HG02840 (cell line): Measurements from ENCODE around the gene ITPR1.

Experiments
- ATAC-seq: cut with Tn5 transposase; IDR thresholded peaks from one replicate; pipeline ENCODE4 v1.9.1; 2021; ENCODE audit warnings: mild to moderate bottlenecking, moderate library complexity, moderate number of reproducible peaks; ENCODE audit not compliant: unreplicated experiment, low FRiP score

Gene ITPR1

DNA sequence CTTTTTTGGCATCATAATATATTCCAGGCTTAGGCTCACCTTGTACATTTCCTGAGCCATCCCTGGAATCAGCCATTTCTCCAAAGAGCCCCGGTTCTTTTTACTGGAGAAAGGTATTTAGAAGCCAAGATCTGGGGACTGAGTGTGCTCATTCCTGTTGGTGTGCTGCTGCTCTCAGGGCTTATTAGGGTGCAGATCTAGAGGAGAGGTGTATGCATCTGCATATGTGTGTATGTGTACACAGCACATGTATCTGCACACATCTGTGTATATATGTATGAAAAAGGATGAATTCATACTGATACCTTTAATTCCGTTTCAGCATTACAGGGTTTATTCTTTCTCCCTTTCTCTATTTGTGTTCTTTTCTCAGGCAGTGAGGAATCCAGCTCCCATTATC lies 324.0 kb downstream of the ITPR1 start:
- ATAC-seq, result no peak

DNA sequence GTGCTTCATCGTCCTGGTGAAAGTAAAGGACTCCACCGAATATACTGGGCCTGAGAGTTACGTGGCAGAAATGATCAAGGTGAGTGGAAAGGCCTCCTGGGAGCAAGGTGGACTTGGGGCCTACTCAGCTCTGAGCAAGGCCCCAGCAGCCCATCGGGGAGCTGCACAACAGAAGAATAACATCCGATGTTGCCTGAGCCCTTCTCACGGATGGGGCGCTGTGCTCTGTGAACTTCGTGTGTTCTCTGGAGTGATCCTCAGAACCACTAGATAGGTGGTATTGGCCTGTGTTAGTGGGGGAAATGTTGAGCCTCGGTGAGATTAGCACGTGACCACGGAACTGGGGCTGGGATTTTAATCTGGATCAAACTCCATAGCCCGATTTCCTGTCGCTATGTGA lies 325.0 kb downstream of the ITPR1 start:
- ATAC-seq, result no peak

DNA sequence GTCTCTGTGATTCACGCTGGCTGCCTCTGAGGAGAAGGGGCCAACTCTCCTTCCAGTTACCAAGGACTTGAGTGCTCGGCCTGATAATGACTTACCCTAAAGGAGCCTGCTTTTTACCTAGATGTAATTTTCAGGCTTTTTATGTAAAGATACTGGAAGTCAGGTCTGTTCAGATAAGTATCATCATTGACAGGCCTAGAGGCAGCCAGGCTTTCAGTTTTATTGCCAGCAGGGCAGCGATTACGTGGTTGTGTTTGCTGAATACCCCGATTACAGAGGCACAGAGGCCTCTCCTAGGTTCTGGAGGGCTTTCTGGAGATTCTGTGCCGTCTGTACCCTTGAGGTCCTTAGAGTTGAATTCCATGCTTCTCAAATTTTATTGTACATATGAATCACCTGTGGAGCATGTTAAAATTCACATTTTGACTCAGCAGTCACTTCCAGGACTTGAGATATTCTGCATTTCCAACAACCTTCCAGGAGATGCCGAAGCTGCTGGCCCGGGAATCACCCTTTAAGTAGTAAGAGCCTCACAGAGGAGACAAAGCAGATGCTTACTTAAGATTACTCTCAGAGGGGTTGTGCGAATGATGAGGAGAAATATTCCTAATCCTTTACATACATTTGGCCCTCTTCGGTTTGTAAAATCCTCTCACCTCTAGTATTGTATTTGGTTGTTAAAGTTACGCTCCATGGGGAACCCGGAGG lies 326.0 kb downstream of the ITPR1 start:
- no peak for ATAC-seq

DNA sequence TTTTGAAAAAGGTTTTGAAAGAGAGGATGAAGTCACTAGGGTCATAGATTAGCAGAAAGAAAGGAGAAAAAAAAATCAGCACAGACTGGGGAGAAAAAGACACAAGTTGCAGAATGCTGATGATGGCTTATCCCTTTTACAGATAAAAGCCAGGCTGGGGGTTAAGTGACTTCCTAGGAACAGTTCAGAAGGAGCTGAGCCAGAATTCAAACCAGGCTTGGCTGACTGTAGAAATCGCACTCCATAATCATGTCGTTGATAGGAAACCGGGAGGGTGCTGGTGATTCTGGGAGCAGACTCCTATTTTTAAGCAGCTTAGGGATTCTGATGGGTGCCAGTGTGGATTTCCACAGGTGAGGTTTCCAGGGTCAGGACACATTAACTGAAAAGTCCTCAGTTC lies 326.6 kb downstream of the ITPR1 start:
- ATAC-seq, result no peak

DNA sequence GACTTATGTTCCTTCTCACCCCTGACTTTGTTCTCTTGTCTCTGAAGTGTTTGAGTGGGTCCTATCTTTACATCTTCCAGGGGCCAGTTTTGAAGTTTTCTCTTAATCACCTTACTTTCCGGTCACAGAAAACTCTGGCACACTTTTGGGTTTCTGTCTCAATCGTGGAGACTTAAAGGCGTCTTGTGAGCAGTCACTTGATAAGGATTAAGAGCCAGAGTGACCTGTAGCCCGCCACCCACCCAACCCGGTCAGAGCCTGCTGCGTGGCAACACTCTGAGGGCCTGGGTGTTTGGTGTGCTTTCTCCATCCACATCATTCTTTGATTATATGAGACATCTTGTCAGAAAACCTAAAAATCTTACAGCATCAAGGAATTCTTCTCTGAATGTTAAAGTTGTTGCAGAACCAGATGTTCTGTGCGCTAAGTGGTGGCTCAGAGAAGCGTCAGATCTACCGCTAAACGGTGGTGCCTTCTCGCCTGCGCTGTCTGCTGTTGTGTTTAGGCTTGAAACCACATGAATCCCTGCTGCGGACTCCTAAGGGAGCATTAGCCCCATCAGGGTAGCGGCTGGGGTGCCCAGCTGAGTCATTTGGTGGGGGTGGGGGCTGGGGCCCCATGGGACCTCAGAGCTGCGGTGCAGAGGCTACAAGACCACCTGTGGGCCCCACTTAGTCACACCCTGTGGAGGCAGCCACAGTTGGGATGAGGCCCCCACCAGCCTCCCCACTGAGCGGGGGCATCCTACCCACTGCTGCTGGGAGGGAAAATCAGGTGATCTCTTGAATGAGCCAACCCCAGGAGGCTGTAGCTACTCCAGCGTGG lies 327.4 kb downstream of the ITPR1 start:
- ATAC-seq, result no peak

DNA sequence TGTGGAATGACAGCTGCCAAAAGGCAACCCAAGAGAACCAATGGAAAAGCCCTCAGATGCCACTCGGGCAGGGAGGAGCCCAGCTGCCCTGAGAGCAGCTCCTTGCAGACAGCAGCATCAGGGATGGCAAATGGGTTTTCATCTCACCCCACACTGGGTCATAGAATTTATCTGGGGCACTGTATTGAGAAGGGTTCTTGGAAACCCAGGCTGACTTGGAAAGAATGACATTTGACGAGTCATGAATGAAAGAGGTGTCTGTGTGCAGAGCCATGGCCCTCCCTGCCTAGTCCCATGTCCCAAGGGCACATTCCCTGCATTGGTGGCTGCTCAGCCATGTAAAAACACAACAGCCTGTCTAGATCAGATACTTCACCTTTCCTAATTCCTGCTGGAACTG lies 328.2 kb downstream of the ITPR1 start:
- ATAC-seq, result no peak

DNA sequence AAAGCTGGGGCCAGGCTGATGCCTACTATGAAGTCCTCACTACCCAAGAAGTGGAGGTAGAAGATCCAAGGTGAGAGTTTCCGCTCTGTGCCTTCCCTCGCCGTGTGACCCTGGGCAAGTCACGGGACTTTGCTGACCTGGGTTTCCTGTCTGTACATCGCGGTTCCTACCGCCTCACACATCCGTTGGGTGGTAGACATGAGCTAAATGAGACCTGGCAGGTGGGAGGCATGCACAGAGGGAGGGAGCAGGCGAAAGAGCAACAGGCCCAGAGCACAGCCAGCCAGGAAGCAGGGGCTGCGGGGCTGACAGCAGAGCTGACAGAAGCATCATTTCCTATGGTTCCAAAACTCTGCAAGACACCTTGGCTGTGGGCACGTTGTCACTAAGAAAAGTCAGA lies 328.8 kb downstream of the ITPR1 start:
- ATAC-seq, result no peak

DNA sequence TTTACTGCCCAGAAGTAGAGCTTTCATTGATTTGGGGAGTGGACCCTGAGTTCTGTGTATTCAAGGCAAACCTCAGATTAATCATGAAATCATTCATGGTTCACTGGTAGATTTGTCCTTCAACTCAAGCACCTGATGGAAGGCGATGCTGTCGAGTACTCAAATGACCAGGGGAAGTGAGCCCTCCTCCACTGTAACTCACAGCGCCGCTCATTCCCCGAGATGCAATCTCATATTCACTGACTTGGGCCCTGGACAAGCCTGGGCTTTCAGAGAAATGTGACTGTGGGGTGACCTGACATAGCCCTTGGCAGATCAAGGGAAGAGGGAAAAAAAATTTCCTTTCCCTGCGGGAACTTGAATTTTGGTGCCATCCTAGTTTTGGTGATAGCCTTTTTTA lies 329.4 kb downstream of the ITPR1 start:
- no peak for ATAC-seq

DNA sequence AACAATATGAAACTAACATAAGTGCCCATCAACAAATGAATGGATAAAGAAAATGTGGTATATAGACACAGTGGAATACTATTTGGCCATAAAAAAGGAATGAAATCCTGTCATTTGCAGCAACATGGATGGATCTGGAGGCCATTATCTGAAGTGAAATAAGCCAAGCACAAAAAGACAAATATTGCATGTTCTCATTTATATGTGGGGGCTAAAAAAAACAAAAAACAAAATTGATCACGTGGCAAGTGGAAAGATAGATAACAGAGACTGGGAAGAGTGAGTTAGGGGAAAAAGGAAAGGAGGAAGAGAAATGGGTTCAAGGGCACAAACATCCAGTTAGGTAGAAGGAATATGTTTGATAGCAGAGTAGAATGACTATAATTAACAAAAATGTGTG lies 330.2 kb downstream of the ITPR1 start:
- no peak for ATAC-seq

DNA sequence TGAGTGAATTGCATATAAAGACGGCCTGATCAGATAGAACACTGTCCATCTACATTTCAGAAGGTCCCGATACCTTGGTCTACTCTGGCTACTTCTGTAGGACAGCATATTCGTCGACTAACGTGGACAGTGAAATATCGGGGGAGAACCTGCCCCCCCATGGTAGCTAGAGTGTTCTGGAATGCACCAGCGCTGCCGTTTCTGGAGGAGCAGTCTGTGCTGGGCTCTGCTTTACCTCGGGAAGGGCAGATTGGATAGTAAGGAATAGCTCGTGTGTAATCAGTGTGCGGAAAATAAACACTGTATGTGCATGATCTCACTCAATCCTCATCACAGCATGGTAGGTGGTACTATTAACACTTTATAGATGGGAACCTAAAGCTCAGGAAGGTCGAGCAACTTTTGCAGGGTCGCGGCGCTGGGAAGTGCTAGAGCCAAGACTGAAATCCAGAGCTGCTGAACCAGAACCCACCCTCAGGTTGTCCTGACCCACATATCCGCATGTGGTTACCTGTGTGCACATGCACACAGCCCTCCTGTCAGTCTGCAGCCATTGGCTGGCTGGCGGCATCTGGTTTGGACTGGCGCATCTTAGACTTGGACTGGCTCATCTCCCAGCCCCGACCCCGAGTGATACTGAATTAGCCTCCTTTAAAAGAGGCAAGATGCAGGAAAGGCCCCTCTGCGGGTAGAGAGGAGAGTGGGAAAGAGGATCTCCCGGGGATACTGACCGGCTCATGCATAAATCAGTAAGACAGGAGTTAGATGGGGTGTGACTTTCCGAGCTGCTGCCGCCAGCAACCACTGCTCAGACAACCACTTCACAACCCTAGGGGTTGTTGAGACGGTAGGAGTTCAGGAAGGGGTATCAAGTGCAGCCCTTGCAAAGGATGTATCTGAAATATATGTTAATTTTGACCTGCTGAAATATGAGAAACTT lies 331.1 kb downstream of the ITPR1 start:
- ATAC-seq, result no peak

DNA sequence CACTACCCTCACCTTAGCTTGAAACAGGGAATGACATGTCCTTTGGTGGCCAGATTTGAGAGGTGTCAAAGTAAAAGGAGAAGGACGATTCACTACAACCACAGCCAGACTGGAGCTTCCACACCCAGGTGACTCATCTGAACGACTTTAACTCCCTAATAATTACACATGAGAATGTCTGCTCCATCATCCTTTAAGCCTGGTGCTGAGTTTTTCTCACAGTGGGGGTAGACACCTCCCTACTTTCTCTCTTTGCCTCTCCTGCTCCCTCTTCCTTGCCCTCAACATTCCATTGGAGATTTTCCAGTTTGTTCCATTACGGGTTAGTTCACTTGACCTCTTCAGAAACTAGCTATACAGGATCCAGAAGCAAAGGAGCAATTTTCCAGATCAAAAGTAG lies 331.8 kb downstream of the ITPR1 start:
- no peak for ATAC-seq

DNA sequence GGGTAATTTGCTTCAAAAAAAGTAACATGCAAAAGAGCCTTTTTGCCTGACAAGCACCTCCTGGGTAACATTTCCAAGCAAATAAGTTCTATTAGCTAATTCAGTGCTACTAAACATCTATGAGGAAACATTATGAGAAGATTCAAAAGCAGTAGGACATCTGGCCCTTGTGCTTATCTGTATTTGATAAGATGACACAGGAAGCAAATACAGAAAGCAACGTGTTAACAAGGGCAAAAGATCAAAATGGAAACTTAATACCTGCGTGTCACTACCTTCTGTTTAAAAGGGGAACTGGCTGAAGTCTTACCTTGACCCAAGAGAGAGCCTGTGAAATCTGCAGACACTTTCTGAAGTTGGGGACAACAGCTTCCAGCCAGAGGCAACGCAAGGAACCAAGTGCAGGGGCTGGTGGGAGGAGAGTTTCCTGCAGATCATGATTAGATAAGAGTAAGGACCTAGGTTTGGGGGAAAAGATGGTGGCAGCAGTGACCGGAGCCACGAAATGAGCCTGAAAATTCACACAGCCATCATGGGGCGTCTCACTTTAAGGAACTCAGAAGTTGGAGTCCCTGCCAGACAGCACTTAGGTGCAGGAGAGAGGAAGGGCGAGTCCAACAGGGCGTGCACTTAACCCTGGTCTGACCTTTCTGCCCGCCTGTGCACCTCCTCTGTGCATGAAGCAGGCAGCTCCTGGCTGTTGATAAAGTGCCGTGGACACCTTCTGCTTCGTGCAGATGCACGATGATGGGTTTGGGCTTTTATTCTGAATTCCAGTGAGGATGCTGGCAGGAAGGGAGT lies 332.5 kb downstream of the ITPR1 start:
- ATAC-seq, result no peak

DNA sequence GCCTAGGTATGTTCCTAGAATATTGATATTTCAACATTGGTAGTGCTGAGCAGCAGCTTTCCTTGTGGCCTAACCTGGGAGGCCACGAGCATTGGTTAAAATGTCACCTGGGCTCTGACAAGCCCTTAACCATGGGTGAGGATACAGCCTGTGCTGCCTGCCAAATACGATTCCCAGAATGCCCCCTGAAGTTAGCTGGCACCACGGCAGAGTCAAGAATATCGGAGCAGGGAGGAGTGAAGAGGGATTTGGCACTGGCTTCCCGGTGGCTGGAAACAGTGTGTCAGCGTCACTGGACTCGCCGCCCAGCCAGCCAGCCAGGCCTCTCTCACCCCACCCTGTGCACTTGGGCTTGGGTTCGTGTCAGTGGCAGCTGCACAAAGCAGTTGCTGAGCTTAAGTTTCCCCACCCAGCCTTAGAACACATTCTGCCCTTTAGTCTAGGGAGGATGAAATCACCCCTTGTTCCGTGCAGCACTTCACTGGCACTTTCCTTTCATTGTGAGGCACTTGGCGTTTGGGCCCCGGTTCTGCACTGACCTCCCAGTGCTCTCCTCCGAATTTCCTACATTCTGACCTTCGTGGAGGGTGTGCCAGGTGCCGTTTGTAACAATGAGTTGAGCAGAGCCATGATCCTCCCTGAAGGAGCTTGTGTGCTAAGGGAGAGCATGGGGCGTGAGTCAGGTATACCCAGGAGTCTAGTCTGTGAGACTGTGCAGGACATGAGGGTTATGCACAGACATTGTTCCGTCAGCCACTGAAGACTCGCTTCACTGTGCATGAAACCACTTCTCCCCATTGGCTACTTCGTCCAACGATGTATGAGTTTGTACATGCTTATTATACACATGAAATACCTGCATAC lies 333.3 kb downstream of the ITPR1 start:
- ATAC-seq, result no peak

DNA sequence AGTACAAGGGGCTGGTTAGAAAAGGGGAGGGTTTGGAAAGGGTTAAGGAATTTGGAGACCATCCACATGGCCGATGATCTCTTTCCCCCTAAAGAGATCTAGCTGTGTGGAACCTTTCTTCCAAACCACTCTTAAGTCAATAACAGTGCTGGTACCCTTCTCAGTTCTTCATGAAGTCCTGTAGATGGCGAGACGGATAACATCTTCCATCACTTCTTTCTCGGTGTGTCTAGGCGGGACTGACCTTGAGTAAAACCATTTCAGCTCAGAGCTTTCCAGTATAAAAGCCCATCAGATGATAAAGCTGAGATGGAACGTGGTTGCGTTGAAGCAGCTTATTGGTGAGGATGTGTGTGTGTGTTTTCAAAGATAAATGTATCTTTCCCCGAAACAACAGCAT lies 334.6 kb downstream of the ITPR1 start:
- no peak for ATAC-seq

DNA sequence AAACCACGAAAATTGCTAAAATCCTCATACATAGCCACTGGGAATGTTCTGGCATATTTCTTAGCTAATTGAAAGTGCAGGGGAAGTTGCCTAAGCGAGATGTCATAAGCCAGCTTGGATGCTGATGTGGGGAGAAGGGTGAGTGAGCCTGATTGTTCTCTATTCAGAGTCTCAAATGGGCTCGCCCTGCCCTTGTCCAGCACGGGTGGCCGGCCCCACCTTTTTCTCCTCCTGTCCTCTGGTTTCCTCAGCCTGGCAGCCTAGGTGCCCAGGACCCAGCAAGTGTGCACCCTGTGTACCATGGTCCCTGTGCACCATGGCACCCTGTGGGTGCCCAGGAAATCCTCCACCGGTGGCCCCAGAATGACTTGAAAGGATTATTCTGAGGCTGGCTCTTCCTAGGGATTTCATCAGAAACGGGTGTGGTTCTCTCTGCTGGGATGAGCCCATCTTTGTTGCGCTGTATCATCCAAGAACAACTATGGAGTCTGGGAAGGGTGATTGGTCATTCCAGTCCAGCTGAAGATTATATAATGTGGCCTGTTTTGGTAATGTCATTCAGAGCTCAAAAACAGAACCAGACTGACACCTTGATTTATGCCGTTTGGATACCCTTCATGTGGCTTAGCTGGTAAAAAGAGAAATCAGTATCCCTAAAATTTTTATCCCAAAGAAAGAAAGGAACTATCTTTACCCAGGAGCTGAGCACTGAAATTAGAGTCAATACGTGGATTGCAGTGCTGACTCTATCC lies 335.3 kb downstream of the ITPR1 start:
- ATAC-seq, result no peak

DNA sequence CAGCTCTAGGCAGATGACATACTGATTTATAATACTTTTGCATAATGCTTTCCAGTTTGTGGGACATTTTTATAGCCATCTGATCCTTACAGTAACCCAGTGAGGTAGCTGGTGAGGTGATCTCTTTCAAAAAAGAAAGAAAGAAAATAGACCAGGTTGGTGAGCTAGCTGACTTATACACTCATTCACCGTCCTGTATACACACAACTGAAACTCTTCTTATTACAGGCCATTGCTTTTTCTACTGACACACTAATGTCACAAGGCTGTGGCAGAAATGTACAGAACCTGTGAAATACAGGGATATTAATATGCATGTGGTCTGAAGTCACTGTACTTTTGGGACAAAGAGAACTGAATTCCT lies 335.9 kb downstream of the ITPR1 start:
- ATAC-seq, result no peak

DNA sequence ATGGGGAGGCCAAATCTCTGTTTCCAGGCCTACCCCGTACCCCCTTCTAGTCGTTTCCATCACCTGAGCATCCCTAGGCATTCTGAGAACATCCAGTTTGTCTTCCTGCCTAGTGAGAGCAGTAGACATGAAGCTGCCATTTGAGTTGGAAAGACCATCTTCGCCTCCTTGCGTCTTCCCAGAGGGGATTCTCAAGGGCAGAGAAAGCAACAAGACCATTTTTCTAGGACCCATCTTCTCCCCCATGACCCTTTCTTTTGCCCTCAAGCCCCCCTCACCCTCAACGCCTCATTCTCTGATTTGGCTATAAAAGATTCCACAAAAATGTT lies 337.4 kb downstream of the ITPR1 start:
- ATAC-seq, result no peak

DNA sequence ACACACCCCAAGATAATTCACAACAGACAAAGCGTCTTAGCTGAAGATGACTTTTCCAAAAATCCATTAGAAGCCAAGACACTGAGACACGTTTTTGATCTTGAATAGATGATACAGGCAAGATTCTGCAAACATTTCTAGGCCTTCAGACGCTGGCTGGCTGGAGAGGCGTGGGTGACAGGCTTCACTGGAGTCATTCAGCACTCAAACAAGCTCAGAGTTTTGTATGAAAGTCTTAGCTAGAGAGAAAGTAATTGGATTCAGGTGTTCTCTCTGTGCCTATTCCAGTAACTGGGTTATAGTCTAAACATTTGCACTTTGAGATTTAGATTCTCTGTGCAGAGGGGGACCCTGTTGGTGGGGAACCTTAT lies 338.4 kb downstream of the ITPR1 start:
- ATAC-seq, result peak; percentile 4

DNA sequence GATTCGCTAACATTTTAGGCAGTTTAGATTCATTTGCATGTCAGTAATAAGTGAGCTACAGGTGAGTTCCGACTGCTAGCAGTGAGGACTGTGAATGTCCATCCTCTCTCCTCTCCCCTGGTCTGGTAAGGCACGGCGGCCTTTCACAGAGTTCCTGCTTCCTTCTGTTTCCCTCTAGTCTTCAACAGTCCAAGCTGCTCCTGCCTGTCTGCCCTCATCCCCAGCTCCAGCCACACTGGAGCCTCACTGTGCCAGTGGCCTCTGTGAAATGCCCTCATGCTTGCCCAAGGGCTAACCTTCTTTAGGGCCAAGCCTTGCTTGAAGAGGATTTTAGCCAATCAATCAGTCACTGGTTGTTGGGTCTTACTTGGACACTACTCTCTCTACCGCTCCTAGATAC lies 340.3 kb downstream of the ITPR1 start:
- no peak for ATAC-seq
